Fibroblast of skin of scalp (primary cell): ENCODE results near the gene ADGRV1.
A peak's percentile ranks its signal among the peaks of the same experiment; 100 is the strongest.
"Not testable (repeated sequence)": the region's sequence is repeated elsewhere in the genome, so short reads cannot be mapped to it uniquely, and the experiment has no call there.

ENCODE experiments used
- DNase-seq: peaks from one replicate; pipeline ENCODE4 v3.0.0-alpha.2; 2013

Gene ADGRV1

DNA sequence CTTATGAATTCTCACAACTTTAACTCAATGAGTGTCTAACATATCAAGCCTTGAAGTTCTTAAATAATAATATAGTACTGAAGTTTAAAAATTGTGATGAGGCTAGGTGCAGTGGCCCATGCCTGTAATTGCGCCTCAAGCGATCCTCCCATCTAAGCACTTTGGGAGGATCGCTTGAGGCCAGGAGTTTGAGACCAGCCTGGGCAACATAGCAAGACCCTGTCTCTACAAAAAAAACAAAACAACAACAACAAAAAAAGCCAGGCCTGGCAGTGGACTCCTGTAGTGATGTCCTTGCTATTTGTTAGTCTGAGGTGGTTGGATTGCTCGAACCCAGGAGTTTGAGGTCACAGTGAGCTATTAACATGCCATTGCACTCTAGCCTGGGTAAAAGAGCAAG, 98.4 kb downstream of the ADGRV1 start:
- no peak for DNase-seq

DNA sequence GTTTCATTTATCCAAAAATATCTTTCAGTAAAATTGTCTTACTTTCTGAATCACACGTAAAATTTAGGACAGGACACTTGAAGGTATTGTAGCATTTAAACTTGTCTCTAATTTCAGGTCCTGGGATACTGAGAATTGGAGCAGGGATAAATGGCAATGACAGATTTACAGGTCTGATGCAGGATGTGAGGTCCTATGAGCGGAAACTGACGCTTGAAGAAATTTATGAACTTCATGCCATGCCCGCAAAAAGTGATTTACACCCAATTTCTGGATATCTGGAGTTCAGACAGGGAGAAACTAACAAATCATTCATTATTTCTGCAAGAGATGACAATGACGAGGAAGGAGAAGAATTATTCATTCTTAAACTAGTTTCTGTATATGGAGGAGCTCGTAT, 99.2 kb downstream of the ADGRV1 start:
- no peak for DNase-seq

DNA sequence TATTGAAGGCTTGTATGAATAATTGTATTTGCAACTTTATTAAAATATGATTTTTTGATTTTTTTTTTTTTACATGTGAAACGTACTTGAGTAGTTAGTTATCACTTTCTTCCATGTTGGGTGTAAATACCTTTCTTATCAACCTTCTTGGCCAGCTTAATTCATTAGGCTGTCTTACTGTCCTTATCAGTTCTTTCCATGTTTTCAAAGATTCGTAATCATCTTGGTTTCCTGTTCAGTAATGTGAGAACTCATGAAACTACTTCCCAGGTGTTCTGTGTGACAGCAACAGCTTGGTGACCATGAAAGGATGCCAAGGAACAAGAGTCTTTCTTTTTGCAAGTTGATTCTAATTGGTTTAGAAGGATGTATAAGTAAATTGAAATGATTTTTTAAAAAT, 100.0 kb downstream of the ADGRV1 start:
- DNase-seq, result no peak

DNA sequence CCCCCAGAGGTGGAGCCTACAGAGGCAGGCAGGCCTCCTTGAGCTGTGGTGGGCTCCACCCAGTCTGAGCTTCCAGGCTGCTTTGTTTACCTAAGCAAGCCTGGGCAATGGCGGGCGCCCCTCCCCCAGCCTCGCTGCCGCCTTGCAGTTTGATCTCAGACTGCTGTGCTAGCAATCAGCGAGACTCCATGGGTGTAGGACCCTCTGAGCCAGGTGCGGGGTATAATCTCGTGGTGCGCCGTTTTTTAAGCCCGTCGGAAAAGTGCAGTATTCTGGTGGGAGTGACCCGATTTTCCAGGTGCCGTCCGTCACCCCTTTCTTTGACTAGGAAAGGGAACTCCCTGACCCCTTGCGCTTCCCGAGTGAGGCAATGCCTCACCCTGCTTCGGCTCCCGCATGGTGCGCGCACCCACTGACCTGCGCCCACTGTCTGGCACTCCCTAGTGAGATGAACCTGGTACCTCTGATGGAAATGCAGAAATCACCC, 109.5 kb downstream of the ADGRV1 start:
- not testable (repeated sequence) for DNase-seq

DNA sequence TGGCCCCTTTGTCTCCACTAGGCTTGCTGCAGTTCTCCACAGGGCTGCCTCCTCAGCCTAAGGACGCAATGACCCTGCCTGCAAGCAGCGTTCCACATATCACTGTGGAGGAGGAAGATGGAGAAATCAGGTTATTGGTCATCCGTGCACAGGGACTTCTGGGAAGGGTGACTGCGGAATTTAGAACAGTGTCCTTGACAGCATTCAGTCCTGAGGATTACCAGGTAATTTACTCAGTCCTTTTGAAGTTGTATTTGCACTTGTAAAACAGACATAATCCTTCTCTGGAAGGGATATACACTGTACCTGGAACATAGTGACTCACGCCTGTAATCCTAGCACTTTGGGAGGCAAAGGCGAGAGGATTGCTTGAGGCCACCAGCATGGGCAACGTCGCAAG, 116.6 kb downstream of the ADGRV1 start:
- no peak for DNase-seq

DNA sequence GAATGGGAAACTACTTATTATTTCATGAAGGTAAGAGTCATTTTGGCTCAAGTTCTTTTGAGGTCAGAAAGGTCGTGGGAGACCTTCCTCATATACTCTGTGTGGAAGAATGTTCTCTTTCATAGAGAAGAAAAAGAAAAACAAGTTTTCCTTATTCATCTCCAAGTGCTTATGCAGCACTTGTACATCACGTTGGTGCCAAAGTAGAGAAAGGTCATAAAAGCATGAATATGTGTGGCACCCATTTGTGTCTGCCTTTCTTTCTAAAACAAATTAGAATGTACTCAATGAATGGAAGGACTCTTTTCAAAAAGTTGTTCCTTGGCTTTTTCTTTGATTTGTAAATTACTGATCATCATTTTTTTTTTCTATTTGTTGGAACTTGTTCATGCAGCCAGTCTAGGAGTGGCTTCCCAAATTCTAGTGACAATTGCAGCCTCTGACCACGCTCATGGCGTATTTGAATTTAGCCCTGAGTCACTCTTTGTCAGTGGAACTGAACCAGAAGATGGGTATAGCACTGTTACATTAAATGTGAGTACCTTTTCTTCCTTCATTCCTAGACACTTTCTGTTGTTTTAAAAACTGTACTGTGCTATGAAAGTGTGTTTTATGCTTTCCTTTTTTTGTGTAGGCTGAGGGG, 122.4 kb downstream of the ADGRV1 start:
- no peak for DNase-seq

DNA sequence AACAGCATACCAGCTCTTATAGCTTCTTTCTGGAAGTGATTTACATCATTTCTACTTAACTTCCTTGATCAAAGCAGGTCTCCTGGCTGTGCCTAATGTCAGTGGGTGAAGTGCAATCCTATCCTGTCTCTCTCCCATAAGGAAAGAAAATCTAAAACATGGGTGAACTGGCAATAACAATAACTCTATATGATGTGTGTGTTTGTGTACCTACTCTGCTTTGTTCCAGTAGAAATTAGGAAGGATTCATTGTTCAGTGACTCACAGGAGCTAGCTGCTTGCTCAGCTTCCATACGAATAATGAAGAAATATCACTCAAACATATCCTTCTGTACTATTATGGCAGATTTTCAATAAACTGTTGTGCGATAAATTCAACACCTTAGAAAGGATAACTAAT, 123.7 kb downstream of the ADGRV1 start:
- no peak for DNase-seq

DNA sequence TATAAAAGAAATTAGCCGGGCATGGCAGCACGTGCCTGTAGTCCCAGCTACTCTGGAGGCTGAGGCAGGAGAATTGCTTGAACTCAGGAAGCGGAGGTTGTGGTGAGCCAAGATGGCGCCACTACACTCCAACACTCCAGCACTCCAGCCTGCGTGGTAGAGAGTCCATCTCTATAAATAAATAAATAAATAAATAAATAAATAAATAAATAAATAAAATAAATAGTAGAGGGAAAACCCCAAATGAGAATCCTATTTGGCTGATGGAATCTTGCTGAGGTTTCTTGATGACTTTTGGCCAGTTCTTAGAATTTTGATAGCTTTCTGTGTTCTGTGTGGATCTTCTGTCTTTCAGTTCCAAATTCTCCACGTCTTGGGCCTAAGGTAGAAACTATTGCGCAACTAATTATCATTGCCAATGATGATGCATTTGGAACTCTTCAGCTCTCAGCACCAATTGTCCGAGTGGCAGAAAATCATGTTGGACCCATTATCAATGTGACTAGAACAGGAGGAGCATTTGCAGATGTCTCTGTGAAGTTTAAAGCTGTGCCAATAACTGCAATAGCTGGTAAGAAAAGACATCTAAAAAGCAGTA, 126.9 kb downstream of the ADGRV1 start:
- no peak for DNase-seq

DNA sequence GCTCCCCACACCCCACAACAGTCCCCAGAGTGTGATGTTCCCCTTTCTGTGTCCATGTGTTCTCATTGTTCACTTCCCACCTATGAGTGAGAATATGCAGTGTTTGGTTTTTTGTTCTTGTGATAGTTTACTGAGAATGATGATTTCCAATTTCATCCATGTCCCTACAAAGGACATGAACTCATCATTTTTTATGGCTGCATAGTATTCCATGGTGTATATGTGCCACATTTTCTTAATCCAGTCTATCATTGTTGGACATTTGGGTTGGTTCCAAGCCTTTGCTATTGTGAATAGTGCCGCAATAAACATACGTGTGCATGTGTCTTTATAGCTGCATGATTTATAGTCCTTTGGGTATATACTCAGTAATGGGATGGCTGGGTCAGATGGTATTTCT, 127.8 kb downstream of the ADGRV1 start:
- not testable (repeated sequence) for DNase-seq

DNA sequence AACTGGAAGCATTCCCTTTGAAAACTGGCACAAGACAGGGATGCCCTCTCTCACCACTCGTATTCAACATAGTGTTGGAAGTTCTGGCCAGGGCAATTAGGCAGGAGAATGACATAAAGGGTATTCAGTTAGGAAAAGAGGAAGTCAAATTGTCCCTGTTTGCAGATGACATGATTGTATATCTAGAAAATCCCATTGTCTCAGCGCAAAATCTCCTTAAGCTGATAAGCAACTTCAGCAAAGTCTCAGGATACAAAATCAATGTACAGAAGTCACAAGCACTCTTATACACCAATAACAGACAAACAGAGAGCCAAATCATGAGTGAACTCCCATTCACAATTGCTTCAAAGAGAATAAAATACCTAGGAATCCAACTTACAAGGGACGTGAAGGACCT, 128.9 kb downstream of the ADGRV1 start:
- DNase-seq, result not testable (repeated sequence)

DNA sequence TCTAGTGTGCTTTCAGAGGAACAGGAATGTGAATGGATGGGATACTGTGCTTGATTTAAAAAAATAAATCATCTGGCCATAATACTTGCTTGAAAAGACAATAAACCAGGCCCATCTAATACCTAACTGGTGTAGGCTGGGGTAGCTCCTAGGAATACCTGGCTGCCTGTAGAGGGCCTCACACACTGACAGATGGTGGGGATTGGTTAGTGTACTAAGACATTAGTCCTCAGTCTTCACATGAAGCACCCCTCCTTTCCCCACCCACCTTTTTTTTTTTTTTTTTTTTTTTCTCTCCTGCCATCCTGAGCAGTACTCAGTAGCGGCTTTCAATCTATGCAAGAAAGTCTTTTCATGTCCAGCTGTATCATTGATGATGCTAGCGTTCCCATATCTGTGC, 130.5 kb downstream of the ADGRV1 start:
- DNase-seq, result no peak

DNA sequence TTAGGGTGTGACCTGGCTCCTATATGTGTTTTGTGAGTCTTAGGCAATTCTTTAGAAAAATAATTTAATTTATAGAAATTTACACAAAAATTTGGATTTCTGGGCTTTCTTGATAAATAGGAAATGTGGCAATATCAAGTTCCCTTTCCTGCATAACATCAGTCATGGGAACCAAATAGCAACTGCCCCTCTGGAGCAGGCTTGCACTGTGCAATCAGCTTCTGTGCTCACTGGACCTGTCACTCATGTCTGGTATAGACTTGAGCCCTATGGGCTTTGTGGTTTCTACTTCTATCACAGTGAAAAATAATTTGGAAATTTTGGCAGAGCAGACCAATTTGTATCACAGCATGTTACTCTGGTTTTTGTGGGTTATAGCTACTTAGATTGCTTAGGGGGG, 131.7 kb downstream of the ADGRV1 start:
- DNase-seq, result no peak

DNA sequence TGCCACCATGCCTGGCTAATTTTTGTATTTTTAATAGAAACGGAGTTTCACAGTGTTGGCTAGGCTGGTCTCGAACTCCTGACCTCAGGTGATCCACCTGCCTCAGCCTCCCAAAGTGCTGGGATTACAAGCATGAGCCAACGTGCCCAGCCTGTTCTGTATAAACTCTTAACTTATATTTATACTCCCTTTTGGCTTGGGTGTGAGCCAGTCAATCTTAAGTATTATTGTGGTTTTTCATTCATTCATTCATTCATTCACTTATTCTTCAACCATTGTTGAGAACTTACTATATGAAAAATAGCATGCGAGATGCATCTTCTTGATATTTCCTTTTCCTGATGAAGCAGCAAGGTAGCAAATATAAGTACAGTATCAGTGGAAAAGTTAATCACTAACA, 132.9 kb downstream of the ADGRV1 start:
- no peak for DNase-seq

DNA sequence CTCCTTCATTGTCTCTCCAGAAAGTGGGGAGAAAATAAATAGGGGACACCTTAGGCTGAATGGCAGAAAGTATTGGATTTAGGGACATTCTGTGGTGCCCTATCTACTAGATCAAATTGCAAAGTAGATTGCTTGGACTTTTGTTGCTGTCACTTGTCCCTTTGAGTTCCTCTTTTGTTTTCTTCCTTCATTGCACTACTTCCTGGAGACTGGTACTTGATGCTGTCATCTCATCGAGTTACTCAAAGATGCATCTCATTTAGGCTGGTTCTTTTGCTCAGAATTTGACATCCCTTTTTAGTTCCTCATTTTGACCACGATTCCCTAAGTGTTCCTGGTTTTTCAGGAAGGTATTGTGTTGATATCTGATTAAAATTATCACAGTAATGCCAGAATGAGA, 137.6 kb downstream of the ADGRV1 start:
- DNase-seq, result no peak

DNA sequence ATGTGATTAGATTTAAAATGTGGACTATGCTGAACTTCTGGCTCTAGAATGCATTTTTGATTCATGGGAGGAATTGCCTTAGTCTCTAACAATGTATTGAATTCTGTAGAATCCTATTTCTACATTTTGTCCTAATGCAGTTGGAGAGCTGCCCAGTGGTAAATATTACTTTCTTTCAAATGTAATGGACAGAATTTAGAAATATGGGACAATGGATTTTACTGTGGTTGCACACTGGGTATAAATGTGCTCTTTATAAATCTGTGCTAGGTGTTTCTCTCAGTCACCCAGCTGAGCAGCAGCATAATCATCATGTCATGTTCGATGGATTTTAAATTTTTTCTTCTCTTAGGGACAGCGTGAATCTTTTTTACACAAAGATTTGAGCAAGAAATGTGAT, 141.7 kb downstream of the ADGRV1 start:
- DNase-seq, result peak; percentile 4

DNA sequence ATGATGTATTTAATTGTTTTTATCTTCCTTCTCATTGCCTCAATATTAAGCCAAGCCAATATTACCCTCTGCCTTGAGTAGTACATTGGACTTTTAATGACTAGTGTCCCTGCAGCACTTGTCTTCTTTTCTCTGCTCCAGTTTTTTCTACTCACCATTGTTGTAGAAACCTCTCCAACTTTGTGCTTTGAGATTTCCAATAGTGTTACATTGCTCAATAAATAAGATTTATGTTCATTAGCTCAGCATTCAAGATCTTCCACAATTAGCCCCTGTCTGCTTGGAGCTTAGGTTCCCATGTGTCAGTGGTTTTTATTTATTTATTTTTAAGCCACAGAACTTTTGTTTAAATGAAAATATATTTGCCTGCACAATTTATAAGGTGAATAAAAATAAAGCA, 145.3 kb downstream of the ADGRV1 start:
- DNase-seq, result no peak

DNA sequence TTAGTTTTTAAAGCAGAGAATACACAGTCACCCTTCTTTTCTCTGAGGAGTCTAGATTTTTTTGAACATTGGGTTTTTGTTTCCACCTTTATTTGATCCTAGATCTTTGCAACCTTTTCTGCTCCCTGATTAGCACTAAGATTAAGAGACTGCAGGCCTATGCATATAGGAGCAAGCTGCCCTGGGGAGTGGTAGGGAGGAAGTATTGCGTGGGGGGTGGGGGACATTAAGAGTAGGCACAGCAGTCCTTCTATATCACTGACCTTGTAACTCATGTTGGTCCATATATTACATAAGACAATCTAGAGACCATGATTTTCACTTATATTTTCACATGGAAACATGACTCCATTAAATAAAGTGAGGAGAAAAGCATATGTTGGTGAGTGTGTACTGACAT, 149.1 kb downstream of the ADGRV1 start:
- DNase-seq, result no peak

DNA sequence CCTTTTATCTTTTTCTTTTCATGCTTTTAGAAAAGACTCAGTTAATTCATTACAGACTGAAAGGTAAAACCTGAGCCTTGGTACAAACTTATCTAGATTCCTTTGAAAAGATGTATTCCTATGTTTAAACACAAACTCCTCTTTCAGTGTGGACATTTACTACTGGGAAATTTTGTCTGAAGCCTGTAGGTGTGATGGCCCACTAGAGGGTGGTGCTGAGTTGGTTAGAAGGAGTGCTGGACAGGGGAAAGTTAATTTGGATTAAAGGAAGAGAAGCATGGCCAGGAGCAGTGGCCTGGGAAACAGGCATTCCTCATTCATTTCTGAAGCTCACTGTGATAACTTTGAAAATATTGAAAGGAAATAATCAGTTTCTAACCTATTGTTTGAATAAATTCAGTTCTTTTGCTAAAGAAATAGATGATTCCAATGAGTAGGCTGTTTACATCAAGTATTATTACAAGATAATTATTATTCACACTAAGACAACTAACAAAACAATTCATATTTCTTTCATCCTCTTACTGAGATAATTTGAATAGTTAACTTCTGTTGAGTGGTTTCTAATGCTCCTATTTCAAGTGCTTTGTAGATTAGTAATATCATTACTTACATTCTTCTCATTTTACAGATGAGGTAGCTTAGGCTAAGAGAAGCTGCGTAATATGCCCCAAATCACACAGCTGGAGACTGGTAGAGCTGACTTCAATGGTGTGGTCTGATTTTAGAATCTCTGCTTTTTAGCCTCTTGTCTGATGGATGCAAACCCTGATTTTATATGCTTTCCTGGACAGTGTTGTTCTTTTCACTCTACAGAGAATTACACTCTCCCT, 150.9 kb downstream of the ADGRV1 start:
- peak; percentile 62 for DNase-seq

DNA sequence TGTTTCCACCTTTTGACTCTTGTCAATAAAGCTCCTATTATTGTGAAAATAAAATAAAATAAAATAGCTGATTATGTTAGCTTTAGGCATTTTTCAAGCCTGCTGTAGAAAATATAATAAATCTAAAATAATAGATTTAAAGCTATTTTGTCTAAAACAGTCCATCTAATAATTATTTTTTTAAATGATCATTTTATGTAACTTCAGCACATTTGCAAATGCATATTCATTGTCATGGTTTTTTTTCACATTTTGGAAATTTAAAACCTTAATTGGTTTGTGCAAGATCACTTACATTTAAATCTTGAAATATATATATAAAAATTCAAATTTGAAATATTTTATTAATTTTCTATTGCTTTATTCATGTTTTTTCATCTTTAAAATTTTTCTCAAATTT, 159.8 kb downstream of the ADGRV1 start:
- DNase-seq, result no peak

DNA sequence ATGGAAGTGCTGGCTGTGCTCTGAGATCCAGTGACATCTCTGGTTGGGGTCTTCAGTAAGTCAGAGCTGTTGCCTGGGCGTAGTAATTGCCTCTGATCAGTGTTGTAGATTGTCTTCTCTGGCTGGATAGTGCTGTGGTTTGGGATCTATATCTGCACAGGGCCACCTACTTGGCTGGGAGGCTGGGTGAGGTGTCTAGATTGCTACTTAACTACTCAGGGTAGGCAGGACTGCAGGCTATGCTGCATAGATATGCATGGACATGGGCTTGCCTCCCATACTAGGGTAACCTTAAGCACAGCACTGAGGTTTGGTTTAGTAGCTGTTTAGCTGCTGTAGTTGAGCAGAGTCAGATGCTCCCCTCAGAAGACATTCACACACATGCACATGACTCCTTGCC, 181.0 kb downstream of the ADGRV1 start:
- DNase-seq, result no peak

DNA sequence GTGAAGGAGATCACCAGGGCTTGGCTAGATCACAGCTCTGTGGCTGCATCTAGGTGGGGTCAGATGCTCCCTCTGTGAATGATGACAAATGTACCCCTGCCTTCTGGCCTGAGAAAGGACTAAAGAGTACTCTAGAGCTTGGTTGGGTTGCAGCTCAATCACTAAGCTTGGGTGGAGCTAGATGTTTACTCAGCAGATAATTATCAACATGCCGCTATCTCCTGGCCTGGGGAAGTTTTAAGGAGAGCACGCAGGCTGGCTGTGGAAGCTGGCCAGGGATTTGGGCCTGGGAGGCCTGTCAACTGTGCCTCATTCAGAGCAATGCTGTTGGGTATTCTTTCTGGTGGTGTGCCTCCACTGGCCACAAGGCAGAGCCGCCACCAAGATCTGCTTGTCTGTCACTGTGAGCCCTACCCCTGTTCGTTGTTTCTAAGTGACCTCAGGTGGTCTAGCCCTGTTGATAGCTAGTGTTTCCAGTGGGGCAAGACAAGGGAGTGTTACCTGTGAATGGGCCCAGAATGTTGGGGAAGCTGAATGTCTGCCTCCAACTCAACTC, 181.7 kb downstream of the ADGRV1 start:
- no peak for DNase-seq

DNA sequence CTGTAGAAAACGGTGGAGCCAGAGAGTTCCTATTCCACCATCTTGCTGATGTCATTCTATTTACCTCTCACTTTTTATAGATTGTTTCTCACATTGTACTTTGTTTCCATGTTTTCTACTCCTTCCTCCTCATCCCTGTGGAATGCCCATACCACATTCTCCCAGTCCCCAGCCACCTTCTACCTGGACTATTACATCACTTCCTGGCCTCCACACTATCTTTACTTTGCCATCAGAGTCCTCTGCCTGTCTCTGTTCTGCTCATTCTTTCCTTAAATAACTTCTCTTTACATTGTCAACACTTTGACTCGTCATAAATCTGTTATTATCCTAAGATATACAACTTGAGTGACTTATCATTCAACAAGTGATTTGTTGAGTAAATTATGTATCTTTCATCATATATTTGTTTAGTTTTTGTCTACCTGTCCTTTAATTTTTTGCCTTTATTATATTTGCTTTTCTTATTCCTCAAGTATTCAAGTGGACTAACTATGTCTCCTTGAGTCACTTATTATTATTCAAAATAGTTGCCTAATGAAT, 182.5 kb downstream of the ADGRV1 start:
- DNase-seq, result no peak

DNA sequence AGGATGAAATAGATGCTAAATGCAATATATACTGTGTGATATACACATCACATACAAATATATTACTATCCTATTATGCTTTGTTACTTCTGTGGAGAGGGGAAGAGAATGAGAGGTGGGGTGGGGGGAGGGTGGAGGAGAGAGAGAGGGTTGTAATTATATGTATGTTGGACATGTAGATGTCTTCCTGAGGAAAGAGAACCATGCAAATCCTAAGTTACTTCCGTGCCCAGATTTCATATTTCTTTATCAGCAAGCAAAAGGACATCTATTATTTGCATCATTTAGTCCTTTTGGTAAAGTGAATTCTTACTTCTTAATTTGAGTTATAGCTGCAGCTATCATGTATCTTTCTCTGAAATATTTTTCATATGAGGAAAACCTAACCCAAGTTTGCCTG, 187.5 kb downstream of the ADGRV1 start:
- DNase-seq, result no peak
